Activated T-helper 1 cell treated with anti-CD3 and anti-CD28 coated beads, Interleukin-12 subunit alpha, Interleukin-12 subunit beta, Interleukin-2, Interleukin-4 antibody, amounts not matched to agents 30 ng/mL and 10 ng/mL and 1 ng/mL, durations not matched to agents 14 hours and 24 hours and 36 hours (primary cell): ENCODE data around the gene MYO9A. TPM values are rescaled to one million over a fixed set of nuclear protein-coding genes. Genes with fewer than 3 reads are reported as not detected.
A peak's percentile ranks its signal among the peaks of the same experiment; 100 is the strongest.

Experiments
- DNase-seq: peaks from one replicate; pipeline ENCODE4 v3.0.0; 2021; ENCODE audit warnings: low spot score
- H3K27ac Mint-ChIP-seq: one replicate; pipeline ENCODE4 v1.8.0; 2021; ENCODE audit warnings: mild to moderate bottlenecking, mixed read lengths
- H3K27me3 Mint-ChIP-seq: one replicate; pipeline ENCODE4 v1.8.0; 2022; ENCODE audit warnings: mild to moderate bottlenecking, moderate library complexity, mixed read lengths; ENCODE audit not compliant: insufficient read depth
- H3K36me3 Mint-ChIP-seq: one replicate; pipeline ENCODE4 v1.8.0; 2021; ENCODE audit warnings: low read depth, mixed read lengths
- H3K4me1 Mint-ChIP-seq: one replicate; pipeline ENCODE4 v1.8.0; 2021; ENCODE audit warnings: low read depth, mixed read lengths
- H3K4me3 Mint-ChIP-seq: one replicate; pipeline ENCODE4 v1.8.0; 2021; ENCODE audit warnings: mild to moderate bottlenecking, moderate library complexity, mixed read lengths
- H3K9me3 Mint-ChIP-seq: one replicate; pipeline ENCODE4 v1.8.0; 2021; ENCODE audit warnings: mixed read lengths
- intact Hi-C: fragments of 100-400 bp; cut with micrococcal nuclease; formaldehyde crosslinking; loops from one replicate; pipeline ENCODE4 v1.15.1; 2024
- total RNA-seq: library from RNA; stranded (reverse); gene quantifications from 2 replicates; pipeline ENCODE4 v1.2.3, GENCODE V29; 2022

The MYO9A gene, protein sequence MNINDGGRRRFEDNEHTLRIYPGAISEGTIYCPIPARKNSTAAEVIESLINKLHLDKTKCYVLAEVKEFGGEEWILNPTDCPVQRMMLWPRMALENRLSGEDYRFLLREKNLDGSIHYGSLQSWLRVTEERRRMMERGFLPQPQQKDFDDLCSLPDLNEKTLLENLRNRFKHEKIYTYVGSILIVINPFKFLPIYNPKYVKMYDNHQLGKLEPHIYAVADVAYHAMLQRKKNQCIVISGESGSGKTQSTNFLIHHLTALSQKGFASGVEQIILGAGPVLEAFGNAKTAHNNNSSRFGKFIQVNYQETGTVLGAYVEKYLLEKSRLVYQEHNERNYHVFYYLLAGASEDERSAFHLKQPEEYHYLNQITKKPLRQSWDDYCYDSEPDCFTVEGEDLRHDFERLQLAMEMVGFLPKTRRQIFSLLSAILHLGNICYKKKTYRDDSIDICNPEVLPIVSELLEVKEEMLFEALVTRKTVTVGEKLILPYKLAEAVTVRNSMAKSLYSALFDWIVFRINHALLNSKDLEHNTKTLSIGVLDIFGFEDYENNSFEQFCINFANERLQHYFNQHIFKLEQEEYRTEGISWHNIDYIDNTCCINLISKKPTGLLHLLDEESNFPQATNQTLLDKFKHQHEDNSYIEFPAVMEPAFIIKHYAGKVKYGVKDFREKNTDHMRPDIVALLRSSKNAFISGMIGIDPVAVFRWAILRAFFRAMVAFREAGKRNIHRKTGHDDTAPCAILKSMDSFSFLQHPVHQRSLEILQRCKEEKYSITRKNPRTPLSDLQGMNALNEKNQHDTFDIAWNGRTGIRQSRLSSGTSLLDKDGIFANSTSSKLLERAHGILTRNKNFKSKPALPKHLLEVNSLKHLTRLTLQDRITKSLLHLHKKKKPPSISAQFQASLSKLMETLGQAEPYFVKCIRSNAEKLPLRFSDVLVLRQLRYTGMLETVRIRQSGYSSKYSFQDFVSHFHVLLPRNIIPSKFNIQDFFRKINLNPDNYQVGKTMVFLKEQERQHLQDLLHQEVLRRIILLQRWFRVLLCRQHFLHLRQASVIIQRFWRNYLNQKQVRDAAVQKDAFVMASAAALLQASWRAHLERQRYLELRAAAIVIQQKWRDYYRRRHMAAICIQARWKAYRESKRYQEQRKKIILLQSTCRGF (N-terminal part only)
- 15.2 and 16.4 TPM in 2 replicates for total RNA-seq

DNA sequence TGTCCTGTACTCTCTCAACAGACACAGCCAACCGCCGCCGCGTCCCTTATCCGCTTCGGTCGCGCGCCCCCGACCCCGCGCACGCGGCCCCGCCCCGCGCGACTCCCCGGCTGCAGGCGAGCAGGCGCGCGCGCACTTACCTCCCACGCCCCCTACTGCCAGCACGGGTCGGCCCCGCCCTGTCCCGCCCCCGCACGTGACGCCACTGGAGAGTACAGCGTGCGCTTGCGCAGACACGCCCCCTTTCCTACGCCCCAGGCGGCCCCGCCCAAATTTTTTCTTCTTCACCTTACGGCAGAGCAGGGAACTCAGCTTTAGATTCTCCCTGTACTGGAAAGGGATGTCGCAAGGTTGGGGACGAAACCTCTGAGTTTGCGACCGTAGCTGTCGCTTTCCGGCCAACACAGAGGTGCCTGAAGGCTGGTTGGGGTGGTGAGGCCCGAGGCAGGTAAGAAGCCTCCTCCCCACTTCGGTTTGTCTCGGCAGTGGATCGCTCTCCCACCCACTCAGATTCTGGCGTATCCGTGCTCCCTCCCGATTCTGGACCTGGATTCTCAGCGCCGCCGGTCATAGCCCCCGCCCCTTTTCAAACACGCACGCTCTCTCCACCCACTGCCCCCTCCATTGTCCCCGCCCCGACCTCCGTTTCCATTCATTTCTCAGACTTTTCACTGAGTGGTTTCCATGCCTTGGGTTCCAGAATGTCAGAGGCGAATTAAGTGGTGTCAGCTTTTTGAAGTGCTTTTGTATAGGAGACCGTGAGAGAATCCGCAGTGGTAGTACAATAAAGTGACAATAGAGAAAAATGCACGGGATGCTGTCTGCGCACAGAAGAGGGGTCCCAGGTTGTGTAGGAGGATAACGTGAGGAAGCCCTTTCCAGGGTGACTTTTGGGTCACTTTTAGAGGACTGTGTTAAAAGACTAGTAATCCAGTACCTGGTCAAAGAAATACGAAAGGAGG lies at the start of gene MYO9A, which contains the start of gene SENP8:
Gene MYO9A, minus strand, starts transcription at position 134 of the 962 bp plus-strand sequence. CDS start 71,587 bp downstream, outside the sequence.
Gene SENP8, plus strand, starts transcription at position 387 of the 962 bp plus-strand sequence. CDS start 21,221 bp downstream, outside the sequence.
- intact Hi-C loops: loop anchor here (1.0 to 2.0 kb wide), 8 partner anchors 23 to 667 kb away; partner anchors contain the start of genes CELF6, HEXA and PARP6
- Mint-ChIP-seq H3K9me3 (no peaks in the 10 kb centered on the region), H3K36me3 (no peaks in the 10 kb centered on the region), H3K27me3 (peaks cover 16% of the 10 kb centered on the region), H3K4me1 (peaks cover 23% of the 10 kb centered on the region), H3K27ac (peak within 1 kb of the TSS; percentile 95), H3K4me3 (peak within 1 kb of the TSS; percentile 93)
- DNase-seq: peak; percentile 95

DNA sequence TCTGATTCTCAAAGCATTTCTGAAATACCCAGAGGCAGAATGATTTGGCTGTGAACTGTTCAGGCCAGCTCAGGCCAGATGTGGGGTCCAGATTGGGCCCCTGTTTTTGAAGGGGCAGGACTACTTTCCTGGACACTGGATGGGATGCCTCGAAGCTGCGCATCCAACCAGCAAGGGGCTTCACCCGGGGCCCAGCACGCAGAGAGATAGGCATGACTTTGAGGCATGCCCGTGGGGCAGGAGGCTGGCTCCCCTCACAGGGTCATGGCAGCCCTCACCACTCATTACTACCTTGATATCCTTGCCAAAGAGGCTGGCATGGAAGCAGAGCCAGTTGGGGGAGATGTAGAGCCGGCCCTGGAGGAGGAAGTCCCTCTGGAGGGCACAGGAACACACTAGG lies 49.5 kb upstream of the MYO9A start:
- Mint-ChIP-seq H3K9me3 (no peaks in the 10 kb centered on the region), H3K36me3 (no peaks in the 10 kb centered on the region), H3K27me3 (peaks cover 7% of the 10 kb centered on the region), H3K27ac (no peak overlapping the region), H3K4me1 (peaks cover 13% of the 10 kb centered on the region), H3K4me3 (no peak overlapping the region)
- no peak for DNase-seq
- intact Hi-C loops: no loop called here

DNA sequence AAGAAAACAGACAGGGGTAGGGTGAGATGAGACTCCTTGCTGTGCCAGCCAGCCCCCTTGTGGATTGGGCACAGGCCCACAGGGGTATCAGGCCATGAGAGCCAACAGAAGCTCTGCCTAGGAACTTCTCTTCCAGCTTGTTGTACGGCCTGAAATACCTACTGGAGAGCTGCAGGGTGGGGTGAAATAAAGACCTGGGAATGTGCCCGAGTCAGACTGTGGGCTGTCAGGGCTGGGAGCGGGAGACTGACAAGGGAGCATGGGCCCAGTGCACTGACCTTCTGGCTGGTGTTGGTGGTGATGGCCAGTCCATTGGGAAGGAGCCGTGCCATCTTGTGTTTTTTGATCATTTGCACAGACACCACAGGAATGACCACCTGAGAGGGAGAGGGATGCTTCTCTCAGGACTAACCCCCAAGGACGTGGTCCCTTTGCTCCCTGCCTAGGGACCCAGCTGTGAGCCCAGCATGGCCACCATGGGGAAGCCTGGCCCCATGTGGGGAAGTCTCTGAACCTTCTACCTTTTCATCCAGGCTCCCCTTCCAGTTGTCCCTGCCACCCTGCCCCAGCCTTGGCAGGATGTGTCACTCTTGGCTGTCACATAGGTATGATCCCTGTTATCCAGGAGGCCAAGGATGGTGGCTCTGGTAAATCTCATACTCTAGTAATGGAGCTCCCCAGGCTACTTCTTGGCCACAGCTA lies 48.9 kb upstream of the MYO9A start:
- Mint-ChIP-seq H3K36me3 (no peaks in the 10 kb centered on the region), H3K4me1 (peaks cover 13% of the 10 kb centered on the region)

DNA sequence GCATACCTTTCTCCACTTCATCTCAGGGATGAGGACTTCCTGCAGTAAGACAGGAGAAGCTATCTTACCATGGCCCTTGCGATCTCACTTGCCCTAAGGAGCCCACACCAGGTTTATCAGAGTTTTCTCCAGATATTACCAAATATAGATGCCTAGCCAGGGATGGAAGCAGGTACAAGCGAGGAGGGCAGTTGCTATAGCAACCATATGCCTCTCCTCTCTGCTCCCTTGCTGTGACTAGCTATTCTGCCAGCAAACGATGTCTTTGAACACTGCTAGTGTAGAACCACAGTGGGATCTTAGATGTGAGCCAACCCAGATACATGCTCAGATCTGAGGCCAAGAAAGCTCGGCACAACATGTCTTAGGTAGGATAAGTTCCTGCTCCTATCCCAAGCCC lies 45.8 kb upstream of the MYO9A start:
- intact Hi-C loops: no loop called here
- Mint-ChIP-seq H3K9me3 (no peaks in the 10 kb centered on the region), H3K27ac (no peak overlapping the region), H3K36me3 (no peaks in the 10 kb centered on the region), H3K27me3 (peaks cover 7% of the 10 kb centered on the region), H3K4me3 (no peak overlapping the region), H3K4me1 (peaks cover 9% of the 10 kb centered on the region)
- no peak for DNase-seq

More for the DNA sequence above, 48.9 kb upstream of the MYO9A start:
- no peak for DNase-seq
- Mint-ChIP-seq H3K9me3 (no peaks in the 10 kb centered on the region), H3K27me3 (peaks cover 7% of the 10 kb centered on the region), H3K4me3 (no peak overlapping the region), H3K27ac (no peak overlapping the region)
- intact Hi-C loops: no loop called here

DNA sequence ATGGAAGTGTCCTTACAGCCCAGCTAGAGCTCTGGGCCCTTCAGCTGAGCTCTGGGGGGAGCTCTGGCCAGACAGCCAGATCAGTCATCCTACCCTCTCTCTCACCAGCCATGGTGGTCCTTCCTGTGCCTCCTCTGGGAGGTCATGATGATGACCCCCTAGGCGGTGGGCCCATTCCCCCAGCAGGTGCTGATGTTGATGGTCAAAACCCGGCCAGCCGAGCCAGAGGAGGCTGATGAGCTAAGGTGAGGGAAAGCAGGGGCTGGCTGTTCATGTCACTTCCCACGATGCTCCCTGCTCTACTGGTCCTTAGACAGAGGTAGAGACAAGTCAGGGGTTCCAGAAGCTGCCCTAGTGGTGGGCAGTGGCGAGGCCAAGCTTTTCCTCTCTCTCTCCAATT lies 44.6 kb upstream of the MYO9A start:
- DNase-seq: no peak
- H3K27me3 Mint-ChIP-seq: peaks cover 12% of the 10 kb centered on the region
- intact Hi-C loops: no loop called here
- H3K4me1 Mint-ChIP-seq: no peaks in the 10 kb centered on the region
- no peak overlapping the region for H3K27ac Mint-ChIP-seq
- no peaks in the 10 kb centered on the region for H3K9me3 Mint-ChIP-seq
- no peak overlapping the region for H3K4me3 Mint-ChIP-seq
- H3K36me3 Mint-ChIP-seq: no peaks in the 10 kb centered on the region

DNA sequence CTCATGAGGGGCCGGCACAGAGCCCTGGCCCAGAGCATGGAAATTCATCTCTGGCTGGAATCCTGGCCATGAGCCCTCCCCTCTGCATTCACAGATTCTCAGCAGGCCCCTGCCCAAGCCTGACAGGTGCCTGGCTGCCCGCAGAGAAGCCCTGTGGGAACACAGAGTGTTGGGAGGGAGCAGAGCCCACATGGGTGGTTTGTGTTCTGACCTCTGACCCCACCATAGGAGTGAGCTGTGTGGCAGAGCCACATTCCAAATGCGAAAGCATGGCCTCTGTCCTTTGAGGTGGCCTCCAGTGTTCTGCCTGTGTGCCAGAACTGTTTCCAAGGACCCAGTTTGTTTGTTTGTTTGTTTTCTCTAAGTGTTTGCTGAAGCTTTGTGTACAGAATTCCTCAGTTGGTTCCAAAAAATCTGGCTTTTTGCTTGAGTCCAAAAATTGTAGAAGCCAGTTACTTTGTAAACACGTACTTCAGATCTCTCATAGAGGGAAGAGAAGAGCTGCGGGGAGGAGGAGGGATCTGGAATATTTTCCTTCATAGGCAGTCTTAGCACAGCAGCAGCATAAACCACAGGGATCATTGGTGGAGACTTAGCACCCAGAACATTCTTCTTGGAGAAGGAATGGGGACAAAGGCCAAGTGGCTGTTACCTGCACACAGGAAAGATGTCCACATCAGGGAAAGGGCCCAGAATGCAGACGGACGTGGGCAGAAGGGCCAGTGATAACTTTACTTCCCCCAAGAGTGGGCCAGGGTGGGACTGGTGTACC lies 43.6 kb upstream of the MYO9A start:
- no peak overlapping the region for H3K27ac Mint-ChIP-seq
- H3K9me3 Mint-ChIP-seq: no peaks in the 10 kb centered on the region
- intact Hi-C loops: no loop called here
- H3K36me3 Mint-ChIP-seq: no peaks in the 10 kb centered on the region
- DNase-seq: no peak
- H3K4me1 Mint-ChIP-seq: no peaks in the 10 kb centered on the region
- H3K27me3 Mint-ChIP-seq: peaks cover 11% of the 10 kb centered on the region
- H3K4me3 Mint-ChIP-seq: no peak overlapping the region

DNA sequence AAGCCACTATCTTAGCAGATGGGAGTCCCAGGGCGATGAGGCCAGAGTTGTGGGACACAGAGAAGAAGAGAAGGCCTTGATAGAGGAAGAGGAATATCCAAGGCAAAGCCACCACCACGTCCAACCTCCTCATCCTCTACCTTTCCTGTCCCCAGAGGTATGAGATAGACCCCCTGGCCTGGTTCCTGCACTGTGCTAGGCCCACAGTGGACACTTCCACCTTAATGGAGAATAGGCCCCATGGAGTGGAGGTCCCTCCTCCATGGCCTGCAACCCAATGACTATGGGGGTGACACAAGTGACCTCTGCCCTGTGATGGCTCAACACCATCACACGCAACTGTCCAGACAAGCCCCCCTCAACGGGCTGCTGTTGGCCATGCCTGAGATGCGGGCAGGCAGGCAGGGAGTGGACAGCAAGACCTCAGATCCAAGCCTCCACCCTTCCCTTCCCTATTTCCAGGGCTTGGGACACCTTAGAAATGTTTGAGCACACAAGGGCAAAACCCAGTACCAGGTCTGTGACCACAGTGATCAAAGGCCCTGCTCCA lies 42.8 kb upstream of the MYO9A start:
- H3K4me3 Mint-ChIP-seq: no peak overlapping the region
- intact Hi-C loops: no loop called here
- peaks cover 3% of the 10 kb centered on the region for H3K4me1 Mint-ChIP-seq
- DNase-seq: no peak
- no peaks in the 10 kb centered on the region for H3K36me3 Mint-ChIP-seq
- peaks cover 9% of the 10 kb centered on the region for H3K27me3 Mint-ChIP-seq
- no peaks in the 10 kb centered on the region for H3K9me3 Mint-ChIP-seq
- no peak overlapping the region for H3K27ac Mint-ChIP-seq

DNA sequence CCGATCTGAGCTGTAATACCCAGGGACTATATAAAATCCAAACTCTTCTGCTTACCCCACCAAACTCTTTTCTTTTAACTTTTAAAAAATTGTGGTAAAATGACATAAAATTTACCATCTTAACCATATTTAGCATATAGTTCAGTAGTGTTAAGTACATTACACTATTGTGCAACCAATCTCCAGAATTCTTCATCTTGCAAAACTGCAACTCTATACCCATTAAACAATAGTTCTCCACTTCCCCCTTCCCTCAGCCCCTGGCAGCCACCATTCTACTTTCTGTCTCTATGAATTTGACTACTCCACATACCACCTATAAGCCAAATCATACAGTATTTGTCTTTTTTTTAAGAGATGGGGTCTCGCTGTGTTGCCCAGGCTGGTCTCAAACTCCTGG lies 39.0 kb upstream of the MYO9A start:
- Mint-ChIP-seq H3K4me1 (peaks cover 6% of the 10 kb centered on the region), H3K36me3 (no peaks in the 10 kb centered on the region), H3K9me3 (no peaks in the 10 kb centered on the region), H3K27me3 (peaks cover 4% of the 10 kb centered on the region), H3K4me3 (no peak overlapping the region), H3K27ac (no peak overlapping the region)
- intact Hi-C loops: loop anchor here (1.0 to 5.0 kb wide), 4 partner anchors 373 to 710 kb away; no protein-coding TSS in a partner anchor
- no peak for DNase-seq

DNA sequence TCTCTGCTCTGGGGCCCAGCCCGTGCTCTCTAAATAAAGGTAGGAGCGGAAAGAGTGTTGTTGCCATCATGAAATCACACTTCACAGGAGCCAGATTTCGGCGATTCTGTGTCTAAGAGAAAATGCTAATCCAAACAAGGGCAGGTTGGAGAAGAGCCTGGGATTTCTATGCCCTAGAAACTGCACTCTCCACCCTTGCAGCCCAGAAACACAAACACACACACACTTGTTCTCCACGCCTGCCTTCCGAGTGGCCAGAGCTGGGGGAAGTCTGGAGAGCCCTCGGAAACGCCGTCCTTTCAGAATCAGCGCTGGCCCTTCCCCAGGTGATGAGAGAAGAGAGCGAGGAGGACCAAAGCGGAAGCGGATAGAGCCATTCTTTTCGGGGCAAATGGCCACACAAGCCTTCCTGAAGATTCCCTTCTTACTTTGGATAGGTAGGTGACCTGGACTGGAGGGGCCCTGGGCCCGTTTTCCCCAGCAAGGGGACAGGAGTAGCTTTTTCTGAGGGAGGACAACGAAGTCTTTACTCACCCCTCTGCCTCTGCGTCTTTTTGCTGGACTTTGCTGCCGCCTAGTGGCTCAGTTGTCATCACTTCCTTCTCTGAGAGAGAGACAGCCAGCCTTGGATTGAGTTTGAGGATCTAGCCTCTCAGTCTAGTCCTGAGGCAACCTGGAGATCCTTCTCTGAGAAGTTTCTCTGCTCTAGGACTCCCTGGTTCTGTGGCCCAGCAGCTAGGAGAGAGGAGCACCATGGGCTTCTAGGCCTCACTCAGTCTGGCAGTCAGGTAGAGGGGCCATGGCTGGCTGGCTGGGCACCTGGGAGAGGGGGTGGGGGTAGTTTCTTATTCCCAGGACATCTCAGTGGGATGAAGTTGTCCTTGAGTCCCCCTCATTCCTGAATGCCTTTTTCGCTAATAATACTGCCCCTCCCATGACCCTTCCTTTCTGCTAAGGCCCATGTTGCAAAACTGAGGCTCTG lies 38.0 kb upstream of the MYO9A start:
- H3K27ac Mint-ChIP-seq: no peak overlapping the region
- DNase-seq: peak; percentile 67

More for the DNA sequence above, 38.0 kb upstream of the MYO9A start:
- H3K36me3 Mint-ChIP-seq: no peaks in the 10 kb centered on the region
- peaks cover 4% of the 10 kb centered on the region for H3K27me3 Mint-ChIP-seq
- H3K4me1 Mint-ChIP-seq: peaks cover 6% of the 10 kb centered on the region
- intact Hi-C loops: loop anchor here (1.0 to 5.0 kb wide), 5 partner anchors 354 to 709 kb away; no protein-coding TSS in a partner anchor
- no peaks in the 10 kb centered on the region for H3K9me3 Mint-ChIP-seq
- H3K4me3 Mint-ChIP-seq: peak overlapping the region; percentile 73
